HG03558 (cell line): ENCODE results near the gene CMYA5.

Experiments
- ATAC-seq: cut with Tn5 transposase; IDR thresholded peaks from one replicate; pipeline ENCODE4 v1.9.1; 2021; ENCODE audit warnings: moderate number of reproducible peaks; ENCODE audit not compliant: unreplicated experiment; ENCODE audit errors: extremely low read depth

CMYA5 gene

DNA sequence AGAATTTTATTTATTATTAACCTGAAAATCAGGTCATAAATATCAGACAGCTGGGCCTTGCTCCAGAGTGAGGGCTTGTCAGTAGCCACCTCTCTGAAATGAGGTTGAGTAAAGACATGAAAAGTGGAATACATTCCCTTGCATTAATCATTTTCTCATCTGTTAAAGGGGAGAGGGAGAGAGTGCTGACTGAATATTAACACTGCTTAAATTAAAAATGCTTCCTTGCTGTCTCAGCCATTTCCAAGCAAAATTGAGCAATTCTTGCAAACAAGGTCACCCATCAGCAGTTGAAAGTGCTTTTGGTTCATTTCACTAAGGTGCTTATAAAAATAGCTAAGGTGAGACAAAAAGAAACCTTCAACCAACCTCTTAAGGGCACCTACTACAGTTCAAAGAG is 102.8 kb downstream of the CMYA5 start:
- ATAC-seq, result no peak

DNA sequence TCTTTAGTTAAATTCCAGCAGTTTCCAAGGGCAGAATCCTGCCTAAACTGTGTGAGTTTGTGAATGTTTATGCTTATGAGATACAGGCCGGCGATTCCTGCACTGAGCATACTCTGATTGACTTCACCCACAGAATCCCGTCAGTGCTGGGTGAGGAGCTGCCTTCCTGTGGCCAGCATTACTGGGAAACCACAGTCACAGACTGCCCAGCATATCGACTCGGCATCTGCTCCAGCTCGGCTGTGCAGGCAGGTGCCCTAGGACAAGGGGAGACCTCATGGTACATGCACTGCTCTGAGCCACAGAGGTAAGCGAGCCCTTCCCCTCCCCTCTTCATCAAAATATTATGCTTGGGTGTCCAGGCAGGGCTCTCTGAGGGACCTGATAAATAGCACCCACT is 103.7 kb downstream of the CMYA5 start:
- no peak for ATAC-seq

DNA sequence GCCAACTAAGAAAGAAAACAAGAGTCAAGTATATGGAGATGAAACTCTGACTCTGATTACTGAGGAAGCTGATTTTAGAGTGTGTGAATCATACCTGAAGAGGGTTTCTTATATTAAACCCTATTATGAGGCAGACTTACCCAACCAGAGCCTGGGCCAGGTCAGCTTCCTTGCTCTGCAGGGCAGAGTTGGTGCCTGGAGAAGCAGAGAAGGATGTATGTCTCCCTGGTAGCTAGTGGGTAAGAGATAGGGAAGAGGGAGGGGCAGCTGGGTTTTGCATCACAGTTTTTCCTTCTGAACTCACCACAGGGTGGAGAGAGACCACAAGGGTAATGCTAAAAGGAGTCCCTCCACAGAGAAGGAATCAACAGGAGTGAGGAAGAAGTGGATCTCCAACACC is 104.1 kb downstream of the CMYA5 start:
- no peak for ATAC-seq

DNA sequence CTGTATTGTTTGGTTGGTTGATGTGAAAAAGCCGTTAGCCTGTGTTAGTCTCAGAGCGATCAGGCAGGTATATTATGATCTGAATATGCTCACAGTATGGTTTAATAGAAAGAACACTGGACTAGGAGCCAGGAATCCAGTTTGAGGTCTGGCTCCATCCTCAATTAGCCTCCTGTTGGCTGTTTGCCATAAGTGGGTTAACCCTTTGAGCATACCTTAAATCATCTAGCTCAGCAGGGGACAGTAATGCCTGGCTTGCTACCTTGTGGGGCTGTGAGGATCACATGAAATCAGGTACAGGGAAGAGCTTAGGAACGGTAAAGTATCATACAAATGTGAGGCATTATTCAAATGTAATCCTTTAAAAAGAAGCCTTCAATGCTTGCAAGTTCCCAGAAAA is 104.7 kb downstream of the CMYA5 start:
- ATAC-seq, result no peak

DNA sequence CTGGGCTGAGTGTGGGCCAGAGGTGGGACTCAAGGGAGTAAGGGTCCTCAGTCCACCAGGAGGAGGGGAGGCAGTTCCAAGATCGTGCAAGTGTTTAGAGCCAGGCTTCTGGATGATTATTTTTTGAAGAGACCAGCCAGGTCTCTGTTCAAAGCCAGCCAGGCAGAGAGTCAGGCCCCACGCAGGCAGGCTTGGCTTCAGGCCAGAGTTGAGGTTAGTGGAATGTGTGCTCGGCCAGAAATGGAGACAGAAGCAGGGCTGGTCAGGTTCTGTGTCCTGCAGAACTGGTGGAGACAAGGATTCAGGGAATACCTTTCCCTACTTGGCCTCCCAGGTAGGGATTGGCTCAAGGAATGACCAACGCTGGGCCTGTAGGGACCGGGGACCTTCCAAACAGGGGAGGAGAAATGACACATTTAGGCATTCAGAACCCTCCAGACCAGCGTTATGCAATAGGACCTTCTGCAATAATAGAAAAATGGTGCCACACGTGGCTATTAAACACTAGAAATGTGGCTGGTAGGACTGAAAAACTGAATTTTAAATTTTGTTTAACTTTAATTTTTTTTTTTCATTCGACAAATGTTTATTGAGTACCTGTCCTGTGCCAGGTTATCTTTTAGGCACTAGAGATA is 106.2 kb downstream of the CMYA5 start:
- ATAC-seq, result no peak

DNA sequence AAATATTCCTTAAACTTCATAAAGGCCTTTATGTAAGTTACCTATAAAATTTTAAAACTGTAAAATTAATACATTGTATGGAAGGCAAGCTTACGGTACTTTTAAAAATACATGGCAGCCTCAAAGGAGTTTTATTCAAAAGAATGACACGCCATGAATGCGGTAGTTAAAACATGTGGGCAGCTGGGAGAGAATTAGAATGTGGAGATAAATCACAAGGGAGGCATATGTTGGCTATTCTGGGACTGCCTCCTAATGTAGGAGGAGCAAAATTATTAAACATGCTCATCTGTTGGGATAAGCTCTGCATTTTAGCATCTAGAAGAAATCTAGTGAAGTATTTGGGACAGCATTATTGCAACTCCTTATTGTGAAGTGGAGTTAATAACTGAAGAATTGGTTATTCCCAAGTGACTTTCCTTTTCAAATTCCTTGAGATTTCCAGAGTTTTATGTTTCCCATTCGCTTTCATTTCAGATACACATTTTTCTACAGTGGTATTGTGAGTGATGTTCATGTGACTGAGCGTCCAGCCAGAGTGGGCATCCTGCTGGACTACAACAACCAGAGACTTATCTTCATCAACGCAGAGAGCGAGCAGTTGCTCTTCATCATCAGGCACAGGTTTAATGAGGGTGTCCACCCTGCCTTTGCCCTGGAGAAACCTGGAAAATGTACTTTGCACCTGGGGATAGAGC is 109.4 kb downstream of the CMYA5 start:
- ATAC-seq, result no peak

DNA sequence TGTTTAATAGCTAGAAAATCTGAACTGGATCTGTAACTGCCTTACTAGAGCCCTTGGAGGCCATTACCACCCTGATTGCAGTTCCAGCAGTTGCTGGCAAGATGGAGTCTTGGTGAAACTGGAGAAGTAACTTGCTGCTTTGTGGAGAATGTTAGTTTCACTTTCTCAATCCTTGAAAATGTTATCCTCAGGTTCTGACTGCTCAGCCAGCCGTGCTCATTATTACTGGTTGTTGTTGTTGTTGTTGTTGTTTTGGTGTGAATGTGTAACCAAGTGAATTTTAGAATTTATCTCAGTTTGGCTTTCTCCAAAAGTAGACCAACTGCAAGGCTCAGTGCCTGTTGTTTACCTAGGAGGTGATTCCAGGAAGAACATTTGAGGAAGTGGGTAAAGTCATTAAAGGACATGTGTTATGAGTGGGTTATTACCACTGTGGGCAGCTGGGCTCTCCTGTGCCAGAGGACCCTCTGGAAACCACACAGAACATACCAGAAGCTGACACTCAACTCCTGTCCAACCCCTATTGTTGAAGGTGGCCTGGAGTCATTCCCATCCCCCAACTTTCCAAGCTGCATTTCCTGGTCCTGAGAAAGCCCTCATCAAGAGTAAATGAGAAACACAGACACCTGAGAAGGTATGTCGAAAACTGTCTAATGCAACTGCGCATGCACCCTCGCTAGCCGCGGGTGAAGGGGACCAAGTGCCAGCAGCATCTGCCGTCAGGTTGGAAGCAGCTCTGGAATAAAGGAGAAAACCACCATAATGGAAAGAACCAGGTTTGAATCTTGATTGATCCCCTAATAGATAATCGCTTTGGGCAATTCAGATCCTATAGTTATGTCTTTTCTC is 111.6 kb downstream of the CMYA5 start:
- ATAC-seq, result no peak

DNA sequence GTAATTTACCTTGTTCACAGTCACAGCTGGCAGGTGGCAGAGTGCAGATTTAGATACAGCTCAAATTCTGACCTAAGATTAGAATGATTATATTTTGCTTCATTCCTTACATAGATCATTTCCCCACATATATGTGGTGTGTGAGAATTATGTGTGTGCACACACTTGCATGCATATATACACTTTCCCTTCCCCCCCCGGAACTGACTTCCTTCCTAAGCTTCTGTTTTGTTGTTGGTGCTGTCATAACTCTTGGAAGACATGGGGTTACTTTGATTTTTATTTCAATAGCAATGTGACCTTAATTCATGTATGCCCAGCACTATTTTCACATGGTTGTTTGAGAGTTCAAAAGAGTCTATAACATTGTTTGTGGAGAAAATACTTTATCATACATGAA is 112.8 kb downstream of the CMYA5 start:
- ATAC-seq, result no peak

DNA sequence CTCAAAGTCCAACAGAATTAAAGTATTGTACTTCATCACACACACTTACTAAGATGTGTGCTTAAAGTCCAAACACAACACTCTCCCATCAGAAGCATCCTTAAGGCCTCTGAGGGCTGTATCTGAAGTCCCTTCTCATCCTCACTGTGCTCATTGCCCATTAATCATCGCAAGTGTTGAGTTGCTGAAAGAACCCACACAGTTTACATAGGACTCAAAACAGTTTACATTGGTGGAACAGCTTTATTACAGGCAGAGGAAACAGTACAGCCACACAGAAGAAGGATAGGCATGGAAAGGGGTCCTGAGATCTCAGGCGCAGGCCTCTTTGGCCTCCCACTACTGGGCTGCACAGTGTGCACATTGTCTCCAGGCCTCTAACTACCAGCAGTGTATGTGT is 113.4 kb downstream of the CMYA5 start:
- no peak for ATAC-seq

DNA sequence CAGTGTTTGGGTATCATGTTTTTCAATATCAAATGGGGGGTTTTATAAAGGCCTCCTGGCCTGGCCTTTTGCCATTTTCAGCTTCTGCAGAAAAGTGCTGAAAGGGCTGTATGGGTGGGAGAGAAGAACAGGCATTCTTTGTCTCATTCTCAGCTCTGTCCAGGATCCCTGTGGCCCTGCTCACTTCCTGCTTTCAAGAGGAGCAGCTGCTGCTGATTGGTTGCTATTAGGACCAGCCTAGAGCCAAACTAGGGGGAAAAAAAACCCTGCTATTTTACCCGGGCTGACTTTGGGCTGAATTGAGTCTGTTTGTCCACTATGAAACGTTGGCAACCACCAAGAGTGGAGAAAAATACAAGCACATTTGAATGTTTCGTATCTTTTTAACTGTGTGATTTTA is 117.1 kb downstream of the CMYA5 start:
- no peak for ATAC-seq

DNA sequence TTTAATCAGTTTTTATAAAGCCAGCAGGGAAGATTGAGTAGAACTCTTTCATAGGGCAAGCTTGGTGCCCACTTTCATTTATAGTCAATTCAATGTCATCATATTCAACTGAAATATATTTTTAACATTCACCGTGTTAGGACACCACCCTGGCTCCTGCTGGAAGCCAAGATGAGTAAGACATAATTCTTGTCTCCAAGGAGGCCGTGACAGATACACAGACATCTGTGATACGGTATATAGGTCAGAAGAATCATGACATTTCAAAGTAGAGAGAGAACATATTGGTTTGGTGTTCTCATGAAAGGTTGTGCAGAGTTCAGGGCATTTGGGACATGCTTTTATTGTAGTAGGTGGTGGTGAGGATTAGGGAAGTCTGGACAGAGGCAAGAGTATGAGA is 120.1 kb downstream of the CMYA5 start:
- no peak for ATAC-seq

DNA sequence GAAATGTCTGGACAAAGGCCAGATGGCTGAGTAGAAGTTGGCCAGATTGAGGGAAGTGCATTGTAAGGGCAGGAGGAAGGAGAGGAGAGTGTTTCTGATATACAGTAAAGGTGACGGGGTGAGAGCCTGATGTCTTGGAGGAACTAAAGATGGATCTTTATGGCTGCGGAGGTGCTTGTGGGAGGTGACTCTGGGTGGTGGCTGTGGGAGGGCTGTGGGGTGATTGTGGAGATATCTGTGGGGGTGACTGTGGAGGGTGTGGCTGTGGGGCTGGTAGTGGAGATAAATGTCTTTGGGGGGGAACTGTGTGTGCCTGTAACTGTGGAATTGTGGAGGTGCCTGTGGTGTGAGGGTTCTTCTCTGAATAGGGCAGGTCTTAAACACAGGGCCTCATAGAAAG is 121.4 kb downstream of the CMYA5 start:
- ATAC-seq, result no peak

DNA sequence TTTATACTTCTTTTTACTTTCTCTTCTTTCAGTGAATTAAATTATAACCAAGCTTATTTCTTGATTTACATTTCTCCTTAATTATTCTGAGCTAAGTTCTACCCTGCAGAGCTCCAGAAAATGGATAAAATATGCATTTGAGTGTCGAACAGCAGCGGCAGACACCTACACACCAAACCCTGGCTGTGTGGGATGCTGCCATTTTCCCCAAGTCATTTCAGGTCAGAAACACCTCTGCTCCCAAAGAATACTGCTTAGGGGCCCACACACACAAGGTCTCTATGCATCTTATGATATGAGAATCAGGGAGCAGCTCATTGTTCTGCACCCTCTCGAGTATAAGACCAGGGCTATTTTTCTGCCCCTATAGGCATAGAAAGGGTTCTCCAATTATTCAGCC is 122.3 kb downstream of the CMYA5 start:
- ATAC-seq, result no peak

DNA sequence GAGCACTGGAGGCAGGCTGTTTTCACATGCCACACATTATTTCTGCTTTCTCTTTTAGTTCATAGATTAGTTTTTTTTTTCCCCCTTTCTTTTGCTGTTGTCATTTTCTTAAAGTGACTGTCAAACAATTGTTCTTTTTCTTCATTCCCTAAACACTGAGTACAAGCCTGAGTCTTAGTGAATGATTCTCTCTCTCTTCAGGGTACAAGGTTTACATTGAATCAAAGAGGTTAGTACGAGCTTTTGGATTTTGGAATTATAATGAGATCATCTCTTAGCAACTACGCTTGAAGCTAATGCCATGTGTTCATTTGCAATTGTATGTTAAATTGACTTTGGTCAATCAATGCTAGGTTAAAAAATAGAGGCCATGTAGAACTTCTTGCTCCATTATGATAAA is 125.1 kb downstream of the CMYA5 start:
- ATAC-seq, result no peak

DNA sequence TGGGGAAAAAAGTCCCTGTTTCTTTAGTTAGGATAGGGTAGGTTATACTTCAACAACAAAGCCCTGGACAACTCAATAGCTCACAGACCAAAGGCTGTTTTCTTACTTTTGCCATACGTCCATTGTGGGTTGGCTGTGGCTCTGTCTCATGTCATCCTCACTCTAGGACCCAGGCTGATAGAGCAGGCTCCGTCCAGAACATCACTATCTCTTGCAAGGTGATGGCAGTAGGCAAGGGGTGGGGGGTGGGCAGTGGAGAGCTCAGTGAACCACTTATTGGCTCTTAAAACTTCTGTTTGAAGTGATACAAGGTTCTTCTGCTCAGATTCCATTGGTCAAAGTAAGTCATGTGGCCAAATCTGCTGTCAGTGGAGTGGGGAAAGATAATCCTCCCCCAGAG is 126.4 kb downstream of the CMYA5 start:
- no peak for ATAC-seq

DNA sequence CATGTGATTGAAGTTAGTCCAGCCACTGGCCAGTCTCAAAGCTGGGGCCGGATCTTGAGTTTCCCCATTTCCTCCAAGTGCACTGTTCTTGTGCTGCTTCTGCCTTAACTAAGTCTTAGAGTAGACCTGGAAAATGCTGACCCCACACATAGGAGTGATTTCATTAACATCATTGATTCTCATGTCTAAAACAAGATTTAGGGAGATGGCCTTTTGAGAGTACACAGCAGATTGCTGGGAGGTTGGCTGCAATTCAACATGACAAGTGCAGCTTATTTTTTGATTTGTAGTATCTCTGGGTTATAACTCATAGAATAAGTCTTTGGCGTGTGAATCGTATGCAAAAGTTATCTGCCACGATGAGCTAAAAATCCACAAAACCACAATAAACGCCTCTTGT is 131.0 kb downstream of the CMYA5 start:
- ATAC-seq, result no peak

DNA sequence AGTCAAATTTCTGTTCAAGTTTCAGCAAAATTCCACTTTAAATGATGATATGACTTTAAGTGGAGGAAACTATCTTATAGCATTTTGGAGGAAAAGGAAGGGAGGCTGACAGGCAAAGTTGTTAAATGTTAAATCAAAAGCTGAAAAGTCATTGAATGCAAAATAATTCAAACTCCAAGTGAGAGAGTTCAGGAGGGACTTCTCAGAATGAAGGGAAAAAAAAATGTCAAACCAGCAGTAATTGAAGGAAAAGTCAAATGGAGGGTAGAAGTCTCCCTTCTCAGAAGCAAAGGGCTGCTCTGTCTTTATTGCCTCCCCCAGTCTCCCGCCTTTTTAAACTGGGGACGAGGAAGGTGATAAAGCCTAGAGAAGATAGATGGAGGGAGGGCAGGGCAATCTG is 134.8 kb downstream of the CMYA5 start:
- no peak for ATAC-seq

DNA sequence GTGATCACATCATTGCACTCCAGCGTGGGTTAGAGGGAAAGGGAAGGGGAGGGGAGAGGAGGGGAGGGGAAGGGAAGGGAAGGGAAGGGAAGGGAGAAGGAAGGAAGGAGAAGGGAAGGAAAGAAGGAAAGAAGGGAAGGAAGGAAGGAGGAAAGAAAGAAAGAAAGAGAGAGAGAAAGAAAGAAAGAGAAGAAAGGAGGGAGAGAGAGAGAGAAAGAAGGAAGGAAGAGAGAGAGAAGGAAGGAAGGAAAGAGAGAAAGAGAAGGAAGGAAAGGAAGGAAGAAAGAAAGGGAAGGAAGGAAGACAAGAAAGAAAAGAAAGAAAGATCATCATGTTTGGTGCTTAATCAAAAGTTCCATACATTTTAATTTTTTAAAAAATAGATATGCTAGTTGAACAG is 136.2 kb downstream of the CMYA5 start:
- ATAC-seq, result no peak

DNA sequence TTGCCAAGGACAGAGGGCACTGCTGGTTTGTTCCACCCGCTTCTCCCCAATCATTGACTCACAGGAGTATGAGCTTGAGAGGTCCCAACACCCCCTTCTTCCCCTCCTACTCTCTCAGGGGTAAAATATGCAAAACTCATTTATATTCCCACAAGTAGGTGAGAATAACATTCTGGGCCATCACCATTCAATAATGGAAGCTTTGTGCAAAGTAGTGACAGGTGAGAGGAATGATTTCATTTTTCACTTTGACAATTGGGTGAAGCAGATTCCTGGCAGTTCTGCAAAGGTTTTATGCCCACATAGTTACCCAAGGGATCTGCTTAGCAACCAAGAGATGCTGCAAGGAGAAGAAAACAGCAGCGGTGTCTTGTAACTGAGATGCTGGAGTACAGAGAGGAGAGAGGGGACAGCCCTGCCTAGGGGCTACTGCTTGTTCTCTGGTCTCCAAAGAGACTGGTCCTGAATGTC is 137.6 kb downstream of the CMYA5 start:
- no peak for ATAC-seq

DNA sequence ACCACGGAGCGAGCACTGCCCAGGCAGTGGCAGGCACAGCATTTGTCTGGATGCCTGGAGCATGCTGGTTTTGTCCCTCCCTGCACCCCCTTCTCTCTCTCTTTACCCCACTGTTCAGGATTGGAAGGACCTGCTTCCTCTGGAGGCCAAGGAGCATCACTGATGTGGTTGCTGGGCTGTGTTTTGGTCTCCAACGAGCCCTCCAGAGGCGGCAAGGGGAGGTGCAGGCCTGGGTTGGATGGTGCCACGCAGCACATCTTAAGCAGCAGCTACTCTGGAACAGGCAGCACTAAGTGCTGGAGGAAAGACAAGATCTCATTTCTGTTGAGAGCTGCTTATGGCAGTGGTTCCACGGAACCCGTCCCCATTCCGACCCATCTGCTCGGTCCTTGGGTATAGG is 139.6 kb downstream of the CMYA5 start:
- no peak for ATAC-seq
